Fibroblast of villous mesenchyme (primary cell): ENCODE data around the gene NEK10. TPM values are rescaled to one million over a fixed set of nuclear protein-coding genes. Genes with fewer than 3 reads are reported as not detected.
A peak's percentile ranks its signal among the peaks of the same experiment; 100 is the strongest.

ENCODE experiments used
- DNase-seq: peaks from one replicate; pipeline ENCODE4 v3.0.0-alpha.2; 2010; ENCODE audit warnings: low read depth
- H3K4me3 ChIP-seq: 2 replicates; pipeline ENCODE4 v1.5.1; 2011; ENCODE audit warnings: low read depth, mild to moderate bottlenecking, low read length
- CTCF ChIP-seq: IDR thresholded peaks from 2 replicates; pipeline ENCODE4 v1.5.1; 2012; ENCODE audit warnings: low read depth, mild to moderate bottlenecking, low read length; ENCODE audit not compliant: insufficient read depth
- total RNA-seq: library from RNA; depleted of rRNA; stranded (reverse); fragments of >200 nt; gene quantifications from 2 replicates; pipeline ENCODE4 v1.2.3, GENCODE V29; 2012

NEK10 gene
- total RNA-seq, 1 donor = 6.9 TPM

GRCh38 chr3:27089068-27089467, 280.1 kb downstream of the NEK10 start:
- TF ChIP-seq CTCF = no peak
- no peak for DNase-seq
- H3K4me3 ChIP-seq = no peak overlapping the region

GRCh38 chr3:27085829-27086730, 283.1 kb downstream of the NEK10 start:
- no peak for DNase-seq
- no peak overlapping the region for H3K4me3 ChIP-seq
- TF ChIP-seq CTCF = no peak

- no peak overlapping the region for H3K4me3 ChIP-seq
- no peak for TF ChIP-seq CTCF
- DNase-seq = peak; percentile 2
Measured at GRCh38 chr3:27081992-27082607, 287.1 kb downstream of the NEK10 start.

- no peak for TF ChIP-seq CTCF
- H3K4me3 ChIP-seq = no peak overlapping the region
- no peak for DNase-seq
Measured at GRCh38 chr3:27081566-27081965, 287.6 kb downstream of the NEK10 start.

GRCh38 chr3:27080258-27080525, 289.0 kb downstream of the NEK10 start:
- DNase-seq = no peak

More at GRCh38 chr3:27080258-27080525, 289.0 kb downstream of the NEK10 start:
- no peak overlapping the region for H3K4me3 ChIP-seq
- TF ChIP-seq CTCF = no peak
